Mesenchymal stem cell (in vitro differentiated cells and primary cell): Measurements from ENCODE around the gene NAALAD2.

ENCODE experiments used
- DNase-seq: peaks from one replicate; pipeline ENCODE4 v3.0.0-alpha.2; 2013
- H2AFZ ChIP-seq: one replicate; pipeline ENCODE4 v1.6.1; 2013; ENCODE audit warnings: low read depth, mild to moderate bottlenecking, control low read depth, inconsistent platforms, low read length, moderate library complexity
- H2AK5ac ChIP-seq: 2 replicates; pipeline ENCODE4 v1.6.1; 2013; ENCODE audit warnings: low read length, moderate library complexity, mild to moderate bottlenecking, inconsistent platforms; ENCODE audit not compliant: severe bottlenecking
- H2BK120ac ChIP-seq: one replicate; pipeline ENCODE4 v1.6.1; 2013; ENCODE audit warnings: low read depth, mild to moderate bottlenecking, inconsistent platforms, low read length, moderate library complexity
- H2BK12ac ChIP-seq, 2 experiments: one replicate each; pipeline ENCODE4 v1.6.1; 2013; ENCODE audit warnings: inconsistent platforms in 2 of 2, low read length in 2 of 2, mild to moderate bottlenecking in 2 of 2, moderate library complexity in 2 of 2, control low read depth in 1 of 2
- H2BK15ac ChIP-seq: one replicate; pipeline ENCODE4 v1.6.1; 2013; ENCODE audit warnings: mild to moderate bottlenecking, low read depth, inconsistent platforms; ENCODE audit not compliant: poor library complexity, severe bottlenecking
- H2BK5ac ChIP-seq: 2 replicates; pipeline ENCODE4 v1.6.1; 2013; ENCODE audit warnings: low read depth, mild to moderate bottlenecking, low read length, control low read depth, inconsistent platforms; ENCODE audit not compliant: poor library complexity, severe bottlenecking
- H3K14ac ChIP-seq, 2 experiments: one replicate each; pipeline ENCODE4 v1.6.1; 2013; ENCODE audit warnings: inconsistent platforms in 2 of 2, low read length in 2 of 2, control low read depth in 1 of 2, mild to moderate bottlenecking in 1 of 2, moderate library complexity in 1 of 2
- H3K18ac ChIP-seq, 2 experiments: one replicate each; pipeline ENCODE4 v1.6.1; 2013; ENCODE audit warnings: inconsistent platforms in 2 of 2, low read length in 2 of 2, control low read depth in 1 of 2, low read depth in 1 of 2, mild to moderate bottlenecking in 1 of 2
- H3K23ac ChIP-seq, 2 experiments: one replicate each; pipeline ENCODE4 v1.6.1; 2013; ENCODE audit warnings: inconsistent platforms in 2 of 2, low read length in 2 of 2, mild to moderate bottlenecking in 2 of 2, moderate library complexity in 2 of 2, control low read depth in 1 of 2
- H3K27ac ChIP-seq: 2 replicates; pipeline ENCODE4 v1.5.1; 2013; ENCODE audit warnings: mild to moderate bottlenecking, moderate library complexity, low read length, control low read depth, inconsistent platforms; ENCODE audit not compliant: poor library complexity, severe bottlenecking
- H3K27me3 ChIP-seq, 2 experiments: 2 replicates each; pipeline versions ENCODE4 v1.6.1 to v1.7.0; 2013; ENCODE audit warnings: low read length in 2 of 2, mild to moderate bottlenecking in 2 of 2, moderate library complexity in 2 of 2, control low read depth in 1 of 2, inconsistent platforms in 1 of 2; ENCODE audit not compliant: control insufficient read depth in 1 of 2, insufficient read depth in 1 of 2
- H3K36me3 ChIP-seq, 2 experiments: 2 replicates each; pipeline versions ENCODE4 v1.6.1 to v1.7.0; 2013; ENCODE audit warnings: low read length in 2 of 2, control low read depth in 1 of 2, inconsistent platforms in 1 of 2, low read depth in 1 of 2, mild to moderate bottlenecking in 1 of 2; ENCODE audit not compliant: insufficient read depth in 2 of 2, control insufficient read depth in 1 of 2
- H3K4ac ChIP-seq, 2 experiments: one replicate each; pipeline ENCODE4 v1.6.1; 2013; ENCODE audit warnings: inconsistent platforms in 2 of 2, low read length in 2 of 2, mild to moderate bottlenecking in 2 of 2, moderate library complexity in 2 of 2, control low read depth in 1 of 2, low read depth in 1 of 2
- H3K4me1 ChIP-seq: 2 replicates; pipeline ENCODE4 v1.6.1; 2013; ENCODE audit warnings: low read depth, low read length, control low read depth; ENCODE audit not compliant: control insufficient read depth, insufficient read depth
- H3K4me2 ChIP-seq: 2 replicates; pipeline ENCODE4 v1.6.1; 2013; ENCODE audit warnings: low read length, mild to moderate bottlenecking, inconsistent platforms; ENCODE audit not compliant: poor library complexity, severe bottlenecking
- H3K4me3 ChIP-seq, 2 experiments: 2 replicates each; pipeline versions ENCODE4 v1.5.1 to v1.7.0; 2013; ENCODE audit warnings: low read length in 2 of 2, mild to moderate bottlenecking in 2 of 2, control low read depth in 1 of 2, low read depth in 1 of 2; ENCODE audit not compliant: insufficient read depth in 1 of 2
- H3K79me1 ChIP-seq: replicated peaks from 2 replicates; pipeline ENCODE4 v1.6.1; 2013; ENCODE audit warnings: mild to moderate bottlenecking, control low read depth, low read length, inconsistent platforms; ENCODE audit not compliant: poor library complexity, severe bottlenecking
- H3K9ac ChIP-seq: 2 replicates; pipeline ENCODE4 v1.7.0; 2013; ENCODE audit warnings: mild to moderate bottlenecking, low read length, moderate library complexity
- H3K9me3 ChIP-seq: 2 replicates; pipeline ENCODE4 v1.7.0; 2013; ENCODE audit warnings: mild to moderate bottlenecking, low read length; ENCODE audit not compliant: control insufficient read depth
- H4K8ac ChIP-seq: one replicate; pipeline ENCODE4 v1.6.1; 2013; ENCODE audit warnings: inconsistent platforms, mild to moderate bottlenecking, low read length, moderate library complexity
- H4K91ac ChIP-seq: one replicate; pipeline ENCODE4 v1.6.1; 2013; ENCODE audit warnings: mild to moderate bottlenecking, low read length, inconsistent platforms
- WGBS: methylation state at CpG from one replicate; pipeline ENCODE4 v1.1.7; 2013; ENCODE audit warnings: mixed read lengths; 5-methylcytosine and 5-hydroxymethylcytosine counted together

The NAALAD2 gene

DNA sequence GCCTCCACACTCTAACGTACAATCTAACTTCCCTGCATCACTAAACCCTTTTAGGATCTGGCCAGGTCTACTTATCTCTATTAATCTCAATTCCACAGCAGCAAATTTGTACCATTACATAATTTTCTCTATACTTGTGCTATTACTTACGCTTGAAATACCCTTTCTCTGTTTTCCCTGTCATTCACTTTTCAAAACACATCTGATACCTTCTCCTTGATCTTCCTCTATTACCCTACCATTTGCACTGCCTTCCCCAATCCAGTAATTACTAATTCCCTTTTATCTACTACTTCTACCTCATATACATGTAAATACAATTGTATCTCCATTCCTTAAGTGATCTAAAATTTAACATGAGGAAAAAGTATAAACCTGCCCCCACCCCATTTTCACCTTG lies 74.4 kb downstream of the NAALAD2 start:
- no peak overlapping the region for H3K27ac ChIP-seq
- H3K4me1 ChIP-seq = no peaks in the 10 kb centered on the region
- WGBS = 95% methylated on average over 2 of the region's 2 CpGs
- no peak overlapping the region for H3K14ac ChIP-seq
- H3K23ac ChIP-seq = no peak overlapping the region
- no peaks in the 10 kb centered on the region for H3K27me3 ChIP-seq
- H4K8ac ChIP-seq = no peak overlapping the region
- no peak overlapping the region for H3K4me2 ChIP-seq
- H3K36me3 ChIP-seq = peaks cover 4 to 87% of the 10 kb centered on the region in 2 experiments
- no peak overlapping the region for H3K18ac ChIP-seq
- no peak overlapping the region for H2BK120ac ChIP-seq
- no peak overlapping the region for H3K4ac ChIP-seq
- H3K9me3 ChIP-seq = no peaks in the 10 kb centered on the region
- H2BK15ac ChIP-seq = no peak overlapping the region
- H3K79me1 ChIP-seq = peaks cover 9% of the 10 kb centered on the region
- DNase-seq = no peak
- H2AFZ ChIP-seq = no peak overlapping the region
- no peak overlapping the region for H3K4me3 ChIP-seq
- H3K9ac ChIP-seq = no peak overlapping the region
- H2BK5ac ChIP-seq = no peak overlapping the region
- no peak overlapping the region for H4K91ac ChIP-seq
- no peak overlapping the region for H2AK5ac ChIP-seq
- H2BK12ac ChIP-seq = no peak overlapping the region

DNA sequence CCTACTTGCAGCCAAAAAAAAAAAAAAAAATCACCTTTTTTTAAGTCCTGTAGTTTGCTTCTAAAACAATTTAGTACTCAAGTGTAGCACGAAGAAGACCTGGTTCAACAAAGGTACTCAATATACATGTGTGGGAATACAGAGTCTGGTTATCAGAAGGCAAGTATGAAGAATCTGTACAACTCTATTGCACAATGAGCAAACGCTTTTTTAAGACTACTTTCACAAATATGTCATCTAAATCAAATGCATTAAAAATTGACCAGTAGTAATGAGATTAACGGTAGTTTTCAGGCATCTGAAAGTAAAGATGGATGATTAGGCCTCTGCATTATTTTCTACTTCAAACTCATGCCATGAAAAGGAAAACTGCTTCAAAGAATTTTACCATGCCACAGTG lies 78.9 kb downstream of the NAALAD2 start:
- H2AFZ ChIP-seq = no peak overlapping the region
- no peak overlapping the region for H3K9ac ChIP-seq
- H2BK120ac ChIP-seq = no peak overlapping the region
- H2AK5ac ChIP-seq = no peak overlapping the region
- no peaks in the 10 kb centered on the region for H3K4me1 ChIP-seq
- H3K4me3 ChIP-seq = no peak overlapping the region
- no peak overlapping the region for H3K4ac ChIP-seq
- no peak overlapping the region for H2BK15ac ChIP-seq
- H3K14ac ChIP-seq = no peak overlapping the region
- no CpG with 5 or more reads among the region's 3 CpGs for WGBS
- H3K9me3 ChIP-seq = no peaks in the 10 kb centered on the region
- H3K79me1 ChIP-seq = peaks cover 9% of the 10 kb centered on the region
- H4K8ac ChIP-seq = no peak overlapping the region
- no peak overlapping the region for H3K18ac ChIP-seq
- H3K36me3 ChIP-seq = peaks cover 0 to 80% of the 10 kb centered on the region in 2 experiments
- no peaks in the 10 kb centered on the region for H3K27me3 ChIP-seq
- DNase-seq = no peak
- H4K91ac ChIP-seq = no peak overlapping the region
- no peak overlapping the region for H3K4me2 ChIP-seq
- H3K23ac ChIP-seq = no peak overlapping the region
- H2BK12ac ChIP-seq = no peak overlapping the region
- H2BK5ac ChIP-seq = no peak overlapping the region
- H3K27ac ChIP-seq = no peak overlapping the region

DNA sequence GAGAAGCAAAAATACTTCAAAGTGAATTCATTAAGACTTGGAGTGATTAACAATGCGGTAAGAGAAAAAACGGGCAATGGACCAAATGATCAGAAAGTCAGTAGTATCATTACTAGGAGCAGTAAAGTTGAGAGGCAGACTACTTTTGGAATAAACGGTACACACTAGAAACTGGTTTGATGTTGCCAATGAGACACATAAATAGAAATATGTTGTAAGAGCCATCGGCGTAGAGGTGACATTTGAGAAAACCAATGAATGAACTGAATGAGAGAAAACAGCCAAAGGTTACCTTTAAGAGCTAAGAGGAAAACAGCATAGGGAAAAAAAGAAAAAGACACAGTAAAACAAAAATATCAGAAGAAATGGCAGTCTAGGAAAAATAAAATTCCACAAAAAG lies 82.1 kb downstream of the NAALAD2 start:
- no peak overlapping the region for H3K4ac ChIP-seq
- peaks cover 7% of the 10 kb centered on the region for H3K79me1 ChIP-seq
- H3K18ac ChIP-seq = no peak overlapping the region
- H2BK12ac ChIP-seq = no peak overlapping the region
- H3K9me3 ChIP-seq = no peaks in the 10 kb centered on the region
- H2AFZ ChIP-seq = no peak overlapping the region
- no peak overlapping the region for H3K14ac ChIP-seq
- 96% methylated on average over 5 of the region's 5 CpGs for WGBS
- no peak overlapping the region for H2AK5ac ChIP-seq
- H3K36me3 ChIP-seq = peaks cover 0 to 49% of the 10 kb centered on the region in 2 experiments
- no peak overlapping the region for H3K27ac ChIP-seq
- H2BK15ac ChIP-seq = no peak overlapping the region
- no peak overlapping the region for H4K91ac ChIP-seq
- no peak overlapping the region for H3K4me2 ChIP-seq
- H3K9ac ChIP-seq = no peak overlapping the region
- no peak overlapping the region for H2BK5ac ChIP-seq
- H3K4me3 ChIP-seq = no peak overlapping the region
- no peaks in the 10 kb centered on the region for H3K27me3 ChIP-seq
- no peak overlapping the region for H3K23ac ChIP-seq
- peaks cover 4% of the 10 kb centered on the region for H3K4me1 ChIP-seq
- H2BK120ac ChIP-seq = no peak overlapping the region
- no peak overlapping the region for H4K8ac ChIP-seq
- DNase-seq = no peak

DNA sequence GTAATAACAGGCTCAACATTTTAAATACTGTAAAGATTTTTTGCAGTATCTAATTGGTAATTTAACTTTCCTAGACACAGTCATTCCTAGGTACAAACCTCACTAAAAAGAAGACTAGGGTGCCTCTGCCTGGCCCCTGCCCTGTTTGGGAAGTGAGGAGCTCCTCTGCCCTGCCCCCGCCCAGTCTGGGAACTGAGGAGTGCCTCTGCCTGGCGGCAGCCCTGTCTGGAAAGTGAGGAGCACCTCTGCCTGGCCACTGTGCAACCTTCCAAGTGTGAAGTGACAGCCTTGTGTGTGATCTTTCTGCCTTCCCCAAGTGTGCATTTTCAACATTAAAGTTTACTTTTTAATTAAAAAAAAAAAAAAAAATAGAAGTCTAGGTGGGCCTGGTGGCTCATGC lies 84.1 kb downstream of the NAALAD2 start:
- Histone ChIP-seq H3K9me3 (no peaks in the 10 kb centered on the region), H3K4me3 (no peak overlapping the region), H3K14ac (no peak overlapping the region), H2BK120ac (no peak overlapping the region), H2AK5ac (no peak overlapping the region), H2BK5ac (no peak overlapping the region), H3K4ac (no peak overlapping the region), H2BK15ac (no peak overlapping the region), H3K4me1 (peaks cover 4% of the 10 kb centered on the region), H4K91ac (no peak overlapping the region), H4K8ac (no peak overlapping the region), H3K9ac (no peak overlapping the region), H3K23ac (no peak overlapping the region), H2BK12ac (no peak overlapping the region), H3K36me3 (peaks cover 0 to 29% of the 10 kb centered on the region in 2 experiments), H3K27me3 (no peaks in the 10 kb centered on the region), H3K4me2 (no peak overlapping the region), H3K79me1 (no peaks in the 10 kb centered on the region), H3K18ac (no peak overlapping the region), H2AFZ (no peak overlapping the region), H3K27ac (no peak overlapping the region)
- WGBS = 85% methylated on average over 2 of the region's 2 CpGs
- DNase-seq = no peak
